Skeletal muscle tissue (tissue), 4 donors: ENCODE data around the gene SOBP. TPM values are rescaled to one million over a fixed set of nuclear protein-coding genes. Genes with fewer than 3 reads are reported as not detected.

ENCODE experiments used
- H3K27ac ChIP-seq: one replicate; pipeline ENCODE4 v1.7.0; 2013; ENCODE audit warnings: mild to moderate bottlenecking, low read depth, low read length, inconsistent platforms
- H3K27me3 ChIP-seq, 3 donors: one replicate each; pipeline ENCODE4 v1.7.0; 2013; ENCODE audit warnings: low read length in 3 of 3; ENCODE audit not compliant: control insufficient read depth in 3 of 3, insufficient read depth in 3 of 3
- H3K36me3 ChIP-seq, 3 donors: one replicate each; pipeline ENCODE4 v1.7.0; 2013; ENCODE audit warnings: low read length in 3 of 3; ENCODE audit not compliant: control insufficient read depth in 3 of 3, insufficient read depth in 3 of 3
- H3K4me1 ChIP-seq, 3 donors: one replicate each; pipeline ENCODE4 v1.7.0; 2013; ENCODE audit warnings: low read length in 3 of 3, mild to moderate bottlenecking in 3 of 3; ENCODE audit not compliant: control insufficient read depth in 3 of 3, insufficient read depth in 3 of 3
- H3K4me3 ChIP-seq, 3 donors: one replicate each; pipeline ENCODE4 v1.7.0; 2013; ENCODE audit warnings: low read length in 3 of 3
- H3K9ac ChIP-seq, 3 donors: one replicate each; pipeline ENCODE4 v1.7.0; 2013; ENCODE audit warnings: low read length in 3 of 3, mild to moderate bottlenecking in 3 of 3, moderate library complexity in 2 of 3, low read depth in 1 of 3
- H3K9me3 ChIP-seq, 3 donors: one replicate each; pipeline ENCODE4 v1.7.0; 2013; ENCODE audit warnings: low read length in 3 of 3; ENCODE audit not compliant: control insufficient read depth in 3 of 3
- total RNA-seq: library from RNA; depleted of rRNA; stranded (reverse); fragments of >200 nt; gene quantifications from one replicate; pipeline ENCODE4 v1.2.3, GENCODE V29; 2014
- donor health status: Osteomylitis.

Gene SOBP
- total RNA-seq, 1 donor from 2014 or later, result 20.4 TPM

- no peaks in the 10 kb centered on the region for H3K9me3 ChIP-seq
- H3K4me1 ChIP-seq, result peaks cover 18 to 22% (median 18%) of the 10 kb centered on the region in 3 donors
- H3K9ac ChIP-seq, result no peak overlapping the region
- H3K4me3 ChIP-seq, result no peak overlapping the region
- no peaks in the 10 kb centered on the region for H3K27me3 ChIP-seq
- no peaks in the 10 kb centered on the region for H3K36me3 ChIP-seq
- H3K27ac ChIP-seq, result no peak overlapping the region
These were observed 128.8 kb downstream of the SOBP start for GRCh38 chr6:107618672-107619071.

GRCh38 chr6:107620732-107621131, 130.8 kb downstream of the SOBP start:
- H3K36me3 ChIP-seq, result no peaks in the 10 kb centered on the region
- H3K9ac ChIP-seq, result no peak overlapping the region
- no peaks in the 10 kb centered on the region for H3K9me3 ChIP-seq
- H3K27me3 ChIP-seq, result no peaks in the 10 kb centered on the region
- H3K27ac ChIP-seq, result no peak overlapping the region
- H3K4me1 ChIP-seq, result peaks cover 30 to 33% (median 31%) of the 10 kb centered on the region in 3 donors
- H3K4me3 ChIP-seq, result no peak overlapping the region

- Histone ChIP-seq H3K36me3 (no peaks in the 10 kb centered on the region), H3K27ac (no peak overlapping the region), H3K27me3 (no peaks in the 10 kb centered on the region), H3K9me3 (no peaks in the 10 kb centered on the region), H3K9ac (no peak overlapping the region), H3K4me3 (no peak overlapping the region), H3K4me1 (peaks cover 30 to 33% (median 31%) of the 10 kb centered on the region in 3 donors)
These were observed 131.5 kb downstream of the SOBP start for GRCh38 chr6:107621229-107621937.

GRCh38 chr6:107622269-107622668, 132.4 kb downstream of the SOBP start:
- no peaks in the 10 kb centered on the region for H3K9me3 ChIP-seq

GRCh38 chr6:107624050-107624449, 134.1 kb downstream of the SOBP start:
- H3K27me3 ChIP-seq, result no peaks in the 10 kb centered on the region
- no peaks in the 10 kb centered on the region for H3K9me3 ChIP-seq
- H3K9ac ChIP-seq, result no peak overlapping the region
- H3K4me1 ChIP-seq, result peaks cover 23 to 24% (median 24%) of the 10 kb centered on the region in 3 donors
- no peaks in the 10 kb centered on the region for H3K36me3 ChIP-seq
- H3K4me3 ChIP-seq, result no peak overlapping the region
- no peak overlapping the region for H3K27ac ChIP-seq

More at GRCh38 chr6:107622269-107622668, 132.4 kb downstream of the SOBP start:
- no peak overlapping the region for H3K27ac ChIP-seq
- H3K4me3 ChIP-seq, result no peak overlapping the region
- H3K27me3 ChIP-seq, result no peaks in the 10 kb centered on the region
- no peak overlapping the region for H3K9ac ChIP-seq
- H3K36me3 ChIP-seq, result no peaks in the 10 kb centered on the region
- H3K4me1 ChIP-seq, result peaks cover 30 to 33% (median 31%) of the 10 kb centered on the region in 3 donors

GRCh38 chr6:107624541-107624940, 134.6 kb downstream of the SOBP start:
- H3K9me3 ChIP-seq, result no peaks in the 10 kb centered on the region
- H3K27me3 ChIP-seq, result no peaks in the 10 kb centered on the region
- no peak overlapping the region for H3K4me3 ChIP-seq
- no peak overlapping the region for H3K27ac ChIP-seq
- H3K4me1 ChIP-seq, result peaks cover 24 to 26% (median 24%) of the 10 kb centered on the region in 3 donors
- H3K9ac ChIP-seq, result no peak overlapping the region
- no peaks in the 10 kb centered on the region for H3K36me3 ChIP-seq

- no peak overlapping the region for H3K27ac ChIP-seq
- H3K4me1 ChIP-seq, result peaks cover 19 to 26% (median 25%) of the 10 kb centered on the region in 3 donors
These were observed 135.3 kb downstream of the SOBP start for GRCh38 chr6:107625264-107625663.

GRCh38 chr6:107626645-107627044, 136.7 kb downstream of the SOBP start:
- Histone ChIP-seq H3K27me3 (no peaks in the 10 kb centered on the region), H3K4me3 (no peak overlapping the region), H3K4me1 (peaks cover 18 to 23% (median 22%) of the 10 kb centered on the region in 3 donors), H3K9ac (no peak overlapping the region), H3K36me3 (no peaks in the 10 kb centered on the region), H3K9me3 (no peaks in the 10 kb centered on the region), H3K27ac (no peak overlapping the region)

More at GRCh38 chr6:107625264-107625663, 135.3 kb downstream of the SOBP start:
- Histone ChIP-seq H3K4me3 (no peak overlapping the region), H3K9ac (no peak overlapping the region), H3K9me3 (no peaks in the 10 kb centered on the region), H3K36me3 (no peaks in the 10 kb centered on the region), H3K27me3 (no peaks in the 10 kb centered on the region)

- Histone ChIP-seq H3K9ac (no peak overlapping the region), H3K9me3 (no peaks in the 10 kb centered on the region), H3K4me1 (peaks cover 18 to 23% (median 22%) of the 10 kb centered on the region in 3 donors)
These were observed 138.1 kb downstream of the SOBP start for GRCh38 chr6:107627969-107628368.

GRCh38 chr6:107628878-107629277, 139.0 kb downstream of the SOBP start:
- Histone ChIP-seq H3K36me3 (peaks cover 0 to 2% (median 0%) of the 10 kb centered on the region in 3 donors), H3K27me3 (no peaks in the 10 kb centered on the region), H3K4me1 (peaks cover 18 to 23% (median 18%) of the 10 kb centered on the region in 3 donors), H3K27ac (no peak overlapping the region), H3K9me3 (no peaks in the 10 kb centered on the region), H3K4me3 (no peak overlapping the region), H3K9ac (no peak overlapping the region)

More at GRCh38 chr6:107627969-107628368, 138.1 kb downstream of the SOBP start:
- Histone ChIP-seq H3K27ac (no peak overlapping the region), H3K27me3 (no peaks in the 10 kb centered on the region), H3K4me3 (no peak overlapping the region), H3K36me3 (no peaks in the 10 kb centered on the region)
